Epithelial cell of proximal tubule (primary cell): ENCODE measurements around the gene HHIP. TPM values are rescaled to one million over a fixed set of nuclear protein-coding genes. Genes with fewer than 3 reads are reported as not detected.

Experiments
- DNase-seq: peaks from one replicate; pipeline ENCODE4 v3.0.0-alpha.2; 2011; ENCODE audit warnings: low read depth
- H3K4me3 ChIP-seq: 2 replicates; pipeline ENCODE4 v1.5.1; 2011; ENCODE audit warnings: low read depth, mild to moderate bottlenecking, low read length
- total RNA-seq: library from RNA; depleted of rRNA; stranded (reverse); fragments of >200 nt; gene quantifications from 2 replicates; pipeline ENCODE4 v1.2.3, GENCODE V29; 2015
- TF ChIP-seq, protein P1 (sequence below): conservative IDR thresholded peaks from 2 replicates; pipeline ENCODE4 v1.5.1; 2012; ENCODE audit warnings: low read depth, mild to moderate bottlenecking, low read length

The HHIP gene
- total RNA-seq, 1 donor from 2014 or later: 0.92 TPM

DNA sequence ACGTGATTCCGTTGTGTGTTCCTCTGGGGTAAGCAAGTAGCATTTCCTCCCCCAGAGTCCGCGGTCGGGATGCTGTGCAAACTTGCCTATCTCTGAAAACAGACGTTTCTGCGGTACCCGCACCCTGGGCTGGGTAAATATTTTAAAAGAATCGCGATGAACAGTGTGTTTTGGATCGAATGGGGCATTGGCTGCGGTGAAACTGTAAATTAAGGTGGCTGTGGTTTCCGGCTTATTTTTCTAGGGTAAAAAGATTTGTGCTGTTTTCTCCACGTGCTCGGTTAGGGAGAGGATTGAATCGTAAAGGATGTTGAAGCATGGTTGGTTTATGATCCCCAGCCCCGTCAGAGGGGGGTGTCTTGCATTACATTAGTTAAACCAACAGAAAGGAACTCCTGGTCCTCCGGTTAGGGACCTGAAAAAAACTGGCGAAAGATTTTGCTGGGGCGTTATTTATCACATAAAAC is 1.2 kb downstream of the HHIP start:
- H3K4me3 ChIP-seq: peak overlapping the region; percentile 53
- TF ChIP-seq, protein P1, sequence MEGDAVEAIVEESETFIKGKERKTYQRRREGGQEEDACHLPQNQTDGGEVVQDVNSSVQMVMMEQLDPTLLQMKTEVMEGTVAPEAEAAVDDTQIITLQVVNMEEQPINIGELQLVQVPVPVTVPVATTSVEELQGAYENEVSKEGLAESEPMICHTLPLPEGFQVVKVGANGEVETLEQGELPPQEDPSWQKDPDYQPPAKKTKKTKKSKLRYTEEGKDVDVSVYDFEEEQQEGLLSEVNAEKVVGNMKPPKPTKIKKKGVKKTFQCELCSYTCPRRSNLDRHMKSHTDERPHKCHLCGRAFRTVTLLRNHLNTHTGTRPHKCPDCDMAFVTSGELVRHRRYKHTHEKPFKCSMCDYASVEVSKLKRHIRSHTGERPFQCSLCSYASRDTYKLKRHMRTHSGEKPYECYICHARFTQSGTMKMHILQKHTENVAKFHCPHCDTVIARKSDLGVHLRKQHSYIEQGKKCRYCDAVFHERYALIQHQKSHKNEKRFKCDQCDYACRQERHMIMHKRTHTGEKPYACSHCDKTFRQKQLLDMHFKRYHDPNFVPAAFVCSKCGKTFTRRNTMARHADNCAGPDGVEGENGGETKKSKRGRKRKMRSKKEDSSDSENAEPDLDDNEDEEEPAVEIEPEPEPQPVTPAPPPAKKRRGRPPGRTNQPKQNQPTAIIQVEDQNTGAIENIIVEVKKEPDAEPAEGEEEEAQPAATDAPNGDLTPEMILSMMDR: no peak
- DNase-seq: no peak

GRCh38 chr4:144647590-144647989 is 1.6 kb downstream of the HHIP start:
- no peak overlapping the region for H3K4me3 ChIP-seq
- DNase-seq: no peak
- TF ChIP-seq, protein P1: no peak

GRCh38 chr4:144648042-144648441 is 2.1 kb downstream of the HHIP start:
- H3K4me3 ChIP-seq: no peak overlapping the region
- TF ChIP-seq, protein P1: no peak
- DNase-seq: no peak

DNA sequence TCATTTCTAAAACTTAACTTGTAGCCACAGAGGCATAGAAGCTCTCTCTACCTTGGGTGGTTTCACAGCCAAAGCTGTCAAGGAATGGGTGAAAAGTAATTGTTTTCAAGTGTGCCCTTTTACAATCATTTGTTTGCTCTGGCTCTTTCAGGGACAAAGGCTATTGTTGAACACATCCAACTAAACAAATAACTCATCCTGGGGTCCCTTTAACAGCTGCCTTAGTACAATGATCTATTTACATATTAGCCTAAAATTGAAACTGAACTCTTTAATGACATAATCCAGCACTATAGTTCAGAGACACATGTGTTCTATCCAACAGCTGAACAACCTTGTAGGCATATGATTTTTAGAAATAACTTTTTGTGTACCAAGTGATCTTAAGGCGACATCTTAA is 3.7 kb downstream of the HHIP start:
- H3K4me3 ChIP-seq: no peak overlapping the region
- no peak for DNase-seq
- TF ChIP-seq, protein P1: no peak

DNA sequence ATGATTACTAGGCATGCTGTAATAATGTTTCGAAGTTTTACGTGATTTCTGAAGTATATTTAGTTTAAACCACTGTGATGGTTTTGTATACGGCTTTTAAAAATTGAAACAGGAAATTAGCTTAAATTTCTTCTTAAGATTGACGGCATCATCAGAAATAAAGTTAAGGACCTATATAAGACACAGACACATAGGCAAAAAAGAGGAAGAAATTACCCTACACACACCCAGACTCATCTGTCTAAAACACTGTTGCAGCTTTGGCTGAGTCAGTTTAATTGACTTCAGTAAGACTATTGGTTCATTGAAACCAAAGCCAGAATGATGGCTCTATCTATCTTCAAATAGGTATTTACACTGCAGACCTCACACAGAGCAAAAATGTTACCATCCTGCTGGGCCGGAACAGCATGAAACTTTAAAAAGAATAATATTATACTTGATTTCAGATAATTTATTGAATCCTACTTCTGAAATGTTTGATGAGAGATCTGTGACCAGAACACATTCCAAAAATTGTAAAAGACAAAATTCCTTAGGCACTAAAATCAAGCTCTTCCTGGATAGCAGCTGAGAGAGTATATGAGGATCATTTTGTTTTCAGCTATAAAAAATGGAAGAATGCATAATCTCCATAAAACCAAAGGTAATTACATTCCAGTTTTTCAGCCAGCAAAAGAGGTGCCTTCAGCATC is 4.5 kb downstream of the HHIP start:
- no peak overlapping the region for H3K4me3 ChIP-seq

DNA sequence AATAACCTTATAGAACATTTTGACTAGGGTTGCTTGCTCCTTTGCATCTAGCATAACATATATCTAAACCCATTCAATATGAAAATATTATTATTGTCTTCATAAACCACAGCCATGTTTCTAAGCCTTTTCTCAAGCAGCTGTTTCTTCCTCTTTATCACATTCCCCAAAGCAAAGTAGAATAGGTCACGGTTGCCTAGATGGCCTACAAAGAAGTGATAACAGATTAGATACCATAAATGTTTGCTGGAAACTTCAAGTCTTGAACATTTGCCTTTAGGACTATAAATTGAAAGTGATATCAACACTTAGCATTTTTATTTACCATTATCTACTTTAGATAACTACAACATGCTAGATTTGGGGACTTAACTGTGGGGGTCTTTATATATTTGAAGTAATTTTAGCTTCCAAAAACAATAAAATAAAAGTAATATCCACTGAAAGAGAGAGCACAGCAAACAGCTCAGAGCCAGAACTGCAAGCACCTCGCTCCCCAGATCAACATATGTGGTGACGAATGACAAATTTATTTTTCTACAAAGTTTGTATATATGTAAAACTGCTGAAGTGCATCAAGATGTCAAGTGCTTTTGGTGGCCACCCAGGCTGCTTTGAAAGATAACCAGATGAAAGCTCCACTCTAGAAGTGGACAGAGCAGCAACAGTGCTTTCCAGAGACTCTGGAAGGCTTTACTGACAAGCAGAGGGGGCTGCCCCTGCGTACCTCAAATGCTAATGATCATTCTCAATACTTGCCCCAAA is 8.0 kb downstream of the HHIP start:
- TF ChIP-seq, protein P1: no peak
- no peak overlapping the region for H3K4me3 ChIP-seq
- no peak for DNase-seq

More for the DNA sequence above, 4.5 kb downstream of the HHIP start:
- TF ChIP-seq, protein P1: no peak
- DNase-seq: no peak
